ENCODE results near the gene EPN1. TPM values are rescaled to one million over a fixed set of nuclear protein-coding genes. Genes with fewer than 3 reads are reported as not detected.

EPN1 gene
- total RNA-seq, 1 donor from 2014 or later = 117 TPM

GRCh38 chr19:55643887-55644176 is 31.2 kb upstream of the EPN1 start:
- no peaks in the 10 kb centered on the region for H3K27me3 ChIP-seq
- intact Hi-C loops (cut with DNase I) = no loop called here
- H3K27ac ChIP-seq = peak overlapping the region; percentile 84
- peak overlapping the region; percentile 89 for H3K4me3 ChIP-seq
- H3K36me3 ChIP-seq = peaks cover 13% of the 10 kb centered on the region
- H3K9me3 ChIP-seq = no peaks in the 10 kb centered on the region
- no peak for ATAC-seq
- peaks cover 50% of the 10 kb centered on the region for H3K4me1 ChIP-seq
- no peak for DNase-seq
- no peak for TF ChIP-seq CTCF (IDR thresholded peaks at IDR 0.05)

GRCh38 chr19:55644191-55644833 is 30.7 kb upstream of the EPN1 start:
- Histone ChIP-seq H3K27ac (no peak overlapping the region), H3K9me3 (no peaks in the 10 kb centered on the region), H3K4me1 (peaks cover 50% of the 10 kb centered on the region), H3K4me3 (peak overlapping the region; percentile 89), H3K27me3 (no peaks in the 10 kb centered on the region), H3K36me3 (peaks cover 13% of the 10 kb centered on the region)
- no peak for TF ChIP-seq CTCF (IDR thresholded peaks at IDR 0.05)
- intact Hi-C loops (cut with DNase I) = no loop called here
- ATAC-seq = no peak
- no peak for DNase-seq

- TF ChIP-seq CTCF (IDR thresholded peaks at IDR 0.05) = no peak
- Histone ChIP-seq H3K27me3 (no peaks in the 10 kb centered on the region), H3K27ac (no peak overlapping the region)
Measured at GRCh38 chr19:55644842-55645511, 30.0 kb upstream of the EPN1 start.

GRCh38 chr19:55645512-55645881 is 29.5 kb upstream of the EPN1 start:
- intact Hi-C loops (cut with DNase I) = no loop called here
- no peak overlapping the region for H3K4me3 ChIP-seq
- no peaks in the 10 kb centered on the region for H3K9me3 ChIP-seq
- ATAC-seq (no peak), DNase-seq (no peak)
- peaks cover 13% of the 10 kb centered on the region for H3K36me3 ChIP-seq
- H3K4me1 ChIP-seq = peaks cover 42% of the 10 kb centered on the region
- no peaks in the 10 kb centered on the region for H3K27me3 ChIP-seq
- H3K27ac ChIP-seq = no peak overlapping the region
- TF ChIP-seq CTCF (IDR thresholded peaks at IDR 0.05) = no peak

More at GRCh38 chr19:55644842-55645511, 30.0 kb upstream of the EPN1 start:
- DNase-seq (no peak), ATAC-seq (no peak)
- intact Hi-C loops (cut with DNase I) = no loop called here
- Histone ChIP-seq H3K36me3 (peaks cover 13% of the 10 kb centered on the region), H3K9me3 (no peaks in the 10 kb centered on the region), H3K4me3 (no peak overlapping the region), H3K4me1 (peaks cover 47% of the 10 kb centered on the region)

GRCh38 chr19:55646889-55647731 is 27.9 kb upstream of the EPN1 start:
- H3K9me3 ChIP-seq = no peaks in the 10 kb centered on the region
- H3K36me3 ChIP-seq = peaks cover 13% of the 10 kb centered on the region
- H3K27ac ChIP-seq = peak overlapping the region; percentile 64
- no peaks in the 10 kb centered on the region for H3K27me3 ChIP-seq
- no peak for TF ChIP-seq CTCF (IDR thresholded peaks at IDR 0.05)
- peaks cover 40% of the 10 kb centered on the region for H3K4me1 ChIP-seq
- H3K4me3 ChIP-seq = peak overlapping the region; percentile 75
- DNase-seq = no peak
- no peak for ATAC-seq
- intact Hi-C loops (cut with DNase I) = no loop called here

All from upper lobe of right lung (tissue), 1 donor.